Right hindlimb (tissue), 1 donor: ENCODE measurements around the gene WDR81.
"Not testable (repeated sequence)": the region's sequence is repeated elsewhere in the genome, so short reads cannot be mapped to it uniquely, and the experiment has no call there.

Experiments used
- DNase-seq: peaks from one replicate; pipeline ENCODE4 v3.0.0-alpha.2; 2018

The WDR81 gene

DNA sequence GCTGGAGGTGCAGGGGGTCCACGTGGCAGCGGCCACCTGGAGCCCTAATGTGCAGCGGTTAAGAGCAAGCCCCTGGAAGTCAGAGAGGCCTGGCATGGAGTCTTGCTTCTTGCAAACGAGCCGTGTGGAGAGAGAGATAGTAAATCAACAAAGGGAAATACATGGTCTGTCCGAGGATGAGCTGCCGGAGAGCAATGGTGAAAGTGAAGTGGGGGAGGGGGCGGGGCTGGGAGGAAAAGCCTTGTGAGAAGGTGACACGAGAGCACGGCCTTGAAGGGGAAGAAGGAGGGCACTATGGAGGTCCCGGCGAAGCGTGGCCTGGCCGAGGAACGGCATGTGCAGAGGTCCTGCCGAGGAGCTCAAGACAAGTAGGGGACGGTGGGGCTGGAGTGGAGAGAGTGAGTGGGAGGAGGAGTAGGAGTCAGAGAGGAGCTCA lies 31.3 kb downstream of the WDR81 start:
- DNase-seq: no peak

DNA sequence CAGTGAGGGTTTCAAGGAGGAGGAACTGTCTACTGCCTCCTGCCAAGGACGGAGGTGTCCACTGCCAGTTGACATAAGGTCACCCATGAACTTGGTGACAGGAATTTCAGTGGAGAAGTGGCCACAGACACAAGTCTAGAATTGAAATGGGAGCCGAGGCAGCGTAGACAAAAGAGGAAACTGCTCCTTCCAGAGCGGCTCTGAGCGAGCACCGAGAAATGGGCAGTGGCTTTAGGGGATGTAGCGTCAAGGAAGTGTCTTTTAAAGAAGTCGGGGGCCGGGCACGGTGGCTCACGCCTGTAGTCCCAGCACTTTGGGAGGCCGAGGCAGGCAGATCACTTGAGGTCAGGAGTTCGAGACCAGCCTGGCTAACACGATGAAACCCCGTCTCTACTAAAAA lies 34.3 kb downstream of the WDR81 start:
- no peak for DNase-seq

- DNase-seq: no peak
These were observed 35.0 kb downstream of the WDR81 start for GRCh38 chr17:1759529-1759928.

DNA sequence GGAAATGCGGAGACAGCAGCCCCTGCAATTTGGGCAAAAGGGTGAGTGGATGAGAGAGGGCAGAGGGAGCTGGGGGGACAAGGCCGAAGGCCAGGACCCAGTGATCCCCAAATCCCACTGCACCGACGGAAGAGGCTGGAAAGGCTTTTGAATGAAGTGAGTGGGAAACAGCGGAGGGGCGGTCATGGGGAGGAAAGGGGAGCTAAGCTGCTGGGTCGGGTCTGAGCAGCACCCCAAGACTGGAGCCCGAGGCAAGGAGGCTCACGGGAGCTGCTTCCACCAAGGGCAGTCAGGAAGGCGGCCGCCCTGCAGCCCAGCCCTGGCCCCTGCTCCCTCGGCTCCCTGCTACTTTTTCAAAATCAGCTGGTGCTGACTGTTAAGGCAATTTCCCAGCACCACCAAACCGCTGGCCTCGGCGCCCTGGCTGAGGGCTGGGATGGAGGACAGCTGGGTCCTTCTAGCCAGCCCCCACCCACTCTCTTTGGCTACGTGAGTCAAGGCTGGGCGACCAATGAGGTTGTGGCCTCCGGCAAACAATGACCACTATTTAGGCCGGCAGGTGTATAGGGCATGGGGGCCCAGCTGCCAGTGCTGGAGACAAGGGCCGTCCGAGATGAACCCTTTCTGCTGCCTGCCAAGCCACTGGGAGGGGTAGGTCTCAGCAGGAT lies 37.9 kb downstream of the WDR81 start:
- peak; percentile 72 for DNase-seq

GRCh38 chr17:1762901-1763898 lies 38.7 kb downstream of the WDR81 start:
- peak; percentile 82 for DNase-seq

- DNase-seq: peak; percentile 89
These were observed 39.8 kb downstream of the WDR81 start for GRCh38 chr17:1764284-1764683.

- not testable (repeated sequence) for DNase-seq
These were observed 40.2 kb downstream of the WDR81 start for GRCh38 chr17:1764705-1765104.

DNA sequence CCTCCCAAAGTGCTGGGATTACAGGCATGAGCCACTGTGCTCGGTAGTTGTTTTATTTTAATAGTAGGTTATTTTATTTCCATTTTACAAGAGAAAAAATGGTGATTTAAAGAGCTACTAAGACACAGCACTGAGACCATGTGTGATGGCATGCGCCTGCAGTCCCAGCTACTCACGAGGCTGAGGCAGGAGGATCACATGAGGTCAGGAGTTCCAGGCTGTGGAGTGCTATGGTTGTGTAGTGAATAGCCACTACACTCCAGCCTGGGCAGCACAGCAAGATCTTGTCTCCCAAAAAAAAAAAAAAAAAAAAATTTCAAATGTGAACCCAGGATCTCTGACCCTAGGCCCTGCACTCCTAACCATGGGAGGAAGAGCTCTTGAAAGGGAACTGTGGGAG lies 41.1 kb downstream of the WDR81 start:
- no peak for DNase-seq

DNA sequence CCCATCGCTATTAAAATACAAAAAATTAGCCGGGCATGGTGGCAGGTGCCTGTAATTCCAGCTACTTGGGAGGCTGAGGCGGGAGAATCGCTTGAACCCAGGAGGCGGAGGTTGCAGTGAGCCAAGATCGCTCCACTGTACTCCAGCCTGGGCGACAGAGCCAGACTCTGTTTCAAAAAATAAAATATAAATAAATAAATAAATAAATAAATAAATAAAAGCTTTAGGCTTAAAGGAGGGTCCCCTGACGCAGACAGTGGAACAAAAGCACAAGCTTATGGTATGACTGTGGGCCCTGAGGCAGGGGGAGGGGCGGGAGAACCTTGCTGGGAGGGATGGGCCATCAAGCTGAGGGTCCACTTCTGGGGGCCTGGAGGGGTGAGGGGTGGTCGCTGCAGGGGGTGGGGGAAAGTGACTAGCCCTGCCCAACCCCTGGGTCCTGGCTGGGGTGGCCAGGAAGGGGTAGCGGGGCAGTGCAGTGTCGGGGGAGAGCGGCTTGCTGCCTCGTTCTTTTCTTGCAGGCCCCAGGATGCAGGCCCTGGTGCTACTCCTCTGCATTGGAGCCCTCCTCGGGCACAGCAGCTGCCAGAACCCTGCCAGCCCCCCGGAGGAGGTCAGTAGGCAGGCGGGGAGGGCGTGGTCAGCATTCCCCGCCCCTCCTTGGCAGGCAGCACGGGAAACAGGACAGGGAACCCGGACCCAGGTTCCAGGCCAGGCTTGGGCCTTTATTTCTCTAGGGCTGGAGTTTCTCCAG lies 42.1 kb downstream of the WDR81 start:
- DNase-seq: peak; percentile 60

DNA sequence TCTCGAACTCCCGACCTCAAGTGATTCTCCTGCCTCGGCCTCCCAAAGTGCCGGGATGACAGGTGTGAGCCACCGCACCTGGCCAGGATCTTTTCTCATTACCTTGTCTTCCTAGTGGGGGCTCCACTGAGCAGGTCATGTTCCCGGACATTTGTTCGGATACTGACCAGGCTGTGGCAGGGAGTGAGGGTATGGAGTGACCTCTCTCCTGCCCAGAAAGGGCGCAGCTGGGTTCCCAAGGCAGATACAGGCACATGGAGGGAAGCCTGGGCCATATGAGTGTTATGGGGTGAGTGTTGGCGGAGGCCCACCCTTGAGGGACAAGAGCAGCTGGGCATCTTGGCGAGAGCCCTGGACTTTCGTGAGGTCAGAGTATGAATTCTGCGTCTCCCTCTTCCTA lies 42.9 kb downstream of the WDR81 start:
- DNase-seq: peak; percentile 27

GRCh38 chr17:1769822-1770477 lies 45.4 kb downstream of the WDR81 start:
- peak; percentile 19 for DNase-seq

- not testable (repeated sequence) for DNase-seq
These were observed 48.6 kb downstream of the WDR81 start for GRCh38 chr17:1773000-1773695.

GRCh38 chr17:1773696-1774181 lies 49.2 kb downstream of the WDR81 start:
- peak; percentile 54 for DNase-seq

DNA sequence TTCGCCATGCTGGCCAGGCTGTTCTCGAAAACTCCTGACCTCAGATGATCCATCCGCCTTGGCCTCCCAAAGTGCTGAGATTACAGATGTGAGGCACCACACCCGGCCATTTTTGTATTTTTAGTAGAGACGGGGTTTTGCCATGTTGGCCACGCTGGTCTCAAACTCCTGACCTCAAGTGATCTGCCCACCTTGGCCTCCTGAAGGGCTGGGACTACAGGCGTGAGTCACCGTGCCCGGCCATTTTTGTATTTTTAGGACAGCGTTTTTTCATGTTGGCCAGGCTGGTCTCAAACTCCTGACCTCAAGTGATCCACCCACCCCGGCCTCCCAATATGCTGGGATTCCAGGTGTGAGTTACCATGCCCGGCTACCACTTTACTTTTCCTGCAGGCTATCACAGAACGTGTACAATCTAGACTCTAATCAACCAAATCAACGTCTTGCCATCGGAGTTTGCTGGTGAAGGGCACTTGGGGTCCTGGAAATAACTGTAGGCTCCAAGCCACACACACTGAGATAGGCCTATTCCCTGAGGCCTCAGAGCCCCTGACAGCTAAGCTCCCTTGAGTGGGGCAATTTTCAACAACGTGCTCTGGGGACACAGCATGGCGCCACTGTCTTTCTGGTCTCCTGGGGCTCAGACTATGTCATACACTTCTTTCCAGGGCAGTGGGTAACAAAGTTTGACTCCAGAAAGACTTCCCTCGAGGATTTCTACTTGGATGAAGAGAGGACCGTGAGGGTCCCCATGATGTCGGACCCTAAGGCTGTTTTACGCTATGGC lies 50.1 kb downstream of the WDR81 start:
- DNase-seq: no peak

GRCh38 chr17:1776328-1776727 lies 51.8 kb downstream of the WDR81 start:
- DNase-seq: peak; percentile 21

GRCh38 chr17:1776857-1777256 lies 52.4 kb downstream of the WDR81 start:
- no peak for DNase-seq

- DNase-seq: peak; percentile 92
These were observed 55.1 kb downstream of the WDR81 start for GRCh38 chr17:1779571-1780131.

DNA sequence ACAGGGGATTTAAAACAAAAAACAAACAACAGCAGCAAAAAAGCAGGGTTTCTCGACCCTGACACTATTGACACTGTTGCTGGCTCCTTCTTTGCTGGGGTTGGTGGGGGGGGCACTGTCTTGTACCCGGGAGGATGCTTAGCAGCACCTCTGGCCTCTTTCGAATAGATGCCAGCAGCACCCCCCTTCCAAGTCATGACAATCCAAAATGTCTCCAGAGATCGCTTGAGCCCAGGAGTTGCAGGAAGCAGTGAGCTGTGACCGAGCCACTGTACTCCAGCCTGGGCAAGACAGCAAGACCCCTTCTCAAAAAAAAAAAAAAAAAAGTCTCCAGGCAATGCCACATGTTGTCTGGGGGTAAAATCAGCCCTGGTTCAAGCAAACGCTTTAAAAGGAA lies 57.7 kb downstream of the WDR81 start:
- no peak for DNase-seq

- peak; percentile 21 for DNase-seq
These were observed 58.8 kb downstream of the WDR81 start for GRCh38 chr17:1783271-1783670.

DNA sequence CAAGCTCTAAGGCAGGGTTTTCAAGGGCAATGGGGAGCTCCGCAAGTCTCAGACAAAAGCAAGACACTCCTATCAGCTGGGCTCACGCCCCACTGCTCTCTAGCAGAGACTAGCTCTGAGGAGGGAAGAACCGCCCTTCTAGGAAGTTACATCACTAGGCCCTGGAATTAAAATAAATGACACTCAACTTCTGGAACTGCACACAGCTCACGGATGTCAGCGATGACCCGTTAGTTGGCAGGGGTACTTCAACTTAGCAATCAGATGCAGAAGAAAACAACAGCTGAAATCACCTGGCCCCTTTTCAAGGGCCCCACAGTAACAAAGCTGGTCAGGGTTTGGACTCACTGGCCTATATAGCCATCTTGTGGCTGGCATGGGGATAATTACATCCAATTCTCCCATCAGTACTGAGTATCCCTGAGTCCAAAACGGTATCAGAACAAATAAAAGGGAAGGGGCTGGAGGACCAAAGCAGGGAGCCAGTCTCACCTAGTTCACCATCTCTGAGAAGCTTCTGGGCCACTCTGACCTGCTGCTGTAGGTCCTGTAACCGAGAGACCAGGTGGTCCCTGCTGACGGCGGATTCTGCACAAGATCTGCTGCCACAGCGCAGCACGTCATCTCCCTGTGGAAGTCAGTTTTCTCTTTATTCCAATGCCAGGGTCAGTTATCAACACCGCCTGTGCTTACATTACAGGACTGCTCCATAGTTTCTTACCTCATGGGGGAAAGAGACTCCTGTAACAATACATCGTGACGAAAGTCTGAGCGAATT lies 59.5 kb downstream of the WDR81 start:
- peak; percentile 84 for DNase-seq
